K562 (cell line): ENCODE results near the gene PRKG2. TPM values are rescaled to one million over a fixed set of nuclear protein-coding genes. Genes with fewer than 3 reads are reported as not detected.

Experiments used
- ATAC-seq: fragments of 200-7000 bp; cut with Tn5 transposase; 3 replicates; pipeline ENCODE4 v1.9.1; 2020; ENCODE audit warnings: moderate library complexity
- BruUV-seq: library from RNA; stranded (reverse); fragments of 400-500 nt; replicated peaks from 2 replicates; lab custom pipeline; 2021; lab: Mats Ljungman, UMichigan
- CTCF ChIA-PET: fragments of 300-600 bp; formaldehyde crosslinking; extraction: SDS; loops from one replicate; lab custom pipeline; 2021; ENCODE audit warnings: low intra/inter-chr PET ratio; lab: Yijun Ruan, JAX
- POLR2A ChIA-PET: fragments of 300-600, 350-650 bp; sonication (Branson Sonifier 250); formaldehyde crosslinking; extraction: SDS; loops from one replicate; lab custom pipeline; 2021; ENCODE audit warnings: antibody characterized with exemption, inconsistent platforms; lab: Yijun Ruan, JAX
- DNase-seq, 4 experiments: peaks; one replicate each; pipeline versions ENCODE4 v3.0.0 to v3.0.0-alpha.2; 2011 to 2018; ENCODE audit warnings: low spot score in 3 of 4, mixed read lengths in 3 of 4; ENCODE audit errors: extremely low read depth in 1 of 4
- FAIRE-seq: peaks from 2 replicates; lab custom pipeline; 2011; peaks lifted over from hg19 to GRCh38; lab: Jason Lieb, UNC
- H2AFZ ChIP-seq: 2 replicates; pipeline ENCODE4 v1.6.0; 2011; ENCODE audit warnings: low read depth, low read length, control low read depth, inconsistent platforms
- H3K27ac ChIP-seq: fragments of 200-600 bp; 3 replicates; pipeline ENCODE4 v1.8.0; 2011; ENCODE audit warnings: low read depth, mild to moderate bottlenecking, control low read depth, inconsistent platforms, low read length, moderate library complexity, mixed read lengths; ENCODE audit errors: extremely low read depth
- H3K27me3 ChIP-seq, 2 experiments: fragments of 300-600 bp in 1 of 2; 2 replicates in 1 of 2; 3 replicates in 1 of 2; pipeline versions ENCODE4 v1.6.0 to v1.8.0; 2011; ENCODE audit warnings: inconsistent platforms in 2 of 2, low read length in 2 of 2, mild to moderate bottlenecking in 1 of 2, mixed read lengths in 1 of 2, moderate library complexity in 1 of 2; ENCODE audit not compliant: control insufficient read depth in 2 of 2, insufficient read depth in 2 of 2
- H3K36me3 ChIP-seq: fragments of 300-600 bp; 3 replicates; pipeline ENCODE4 v1.8.0; 2011; ENCODE audit warnings: mild to moderate bottlenecking, low read length, inconsistent platforms; ENCODE audit not compliant: control insufficient read depth, insufficient read depth
- H3K4me1 ChIP-seq, 2 experiments: fragments of 200-600 bp in 1 of 2; replicated peaks in 1 of 2; 2 replicates in 1 of 2; 3 replicates in 1 of 2; pipeline versions ENCODE4 v1.5.1 to v1.8.0; 2011; ENCODE audit warnings: inconsistent platforms in 2 of 2, low read length in 2 of 2, mild to moderate bottlenecking in 1 of 2, mixed read lengths in 1 of 2, moderate library complexity in 1 of 2; ENCODE audit not compliant: control insufficient read depth in 2 of 2, insufficient read depth in 2 of 2
- H3K4me2 ChIP-seq: 2 replicates; pipeline ENCODE4 v1.6.1; 2011; ENCODE audit warnings: low read length, control low read depth, inconsistent platforms, mixed read lengths; ENCODE audit not compliant: insufficient read depth
- H3K4me3 ChIP-seq: fragments of 200-600 bp; sonication (generic), shearing (Covaris generic); 2 replicates; pipeline ENCODE4 v1.5.1; 2016; ENCODE audit warnings: control low read depth, inconsistent platforms
- H3K79me2 ChIP-seq: fragments of 200-600 bp; 3 replicates; pipeline ENCODE4 v1.8.0; 2011; ENCODE audit warnings: low read length, inconsistent platforms; ENCODE audit not compliant: control insufficient read depth, insufficient read depth
- H3K9ac ChIP-seq, 2 experiments: 2 replicates each; pipeline versions ENCODE4 v1.6.0 to v1.6.1; 2011; ENCODE audit warnings: low read depth in 2 of 2, low read length in 2 of 2, control low read depth in 1 of 2, inconsistent platforms in 1 of 2, mild to moderate bottlenecking in 1 of 2, mixed read lengths in 1 of 2; ENCODE audit not compliant: insufficient read depth in 1 of 2
- H3K9me1 ChIP-seq: one replicate; pipeline ENCODE4 v1.6.0; 2011; ENCODE audit warnings: inconsistent platforms, mild to moderate bottlenecking, low read length, moderate library complexity; ENCODE audit not compliant: control insufficient read depth, insufficient read depth
- H3K9me3 ChIP-seq: replicated peaks from 2 replicates; pipeline ENCODE4 v1.5.1; 2011; ENCODE audit warnings: low read depth, low read length, inconsistent platforms; ENCODE audit not compliant: control insufficient read depth, insufficient read depth
- H4K20me1 ChIP-seq: replicated peaks from 2 replicates; pipeline ENCODE4 v1.6.1; 2011; ENCODE audit warnings: low read length, inconsistent platforms, mixed read lengths; ENCODE audit not compliant: control insufficient read depth, insufficient read depth
- CCNT2 ChIP-seq: IDR thresholded peaks from 2 replicates; pipeline ENCODE4 v1.6.1; 2011; ENCODE audit warnings: borderline replicate concordance, low read depth, mild to moderate bottlenecking, moderate library complexity, mixed read lengths, low read length; ENCODE audit not compliant: insufficient read length; ENCODE audit errors: extremely low read depth
- HDGF ChIP-seq: fragments of 450-650 bp; IDR thresholded peaks from 2 replicates; pipeline ENCODE4 v1.6.1; 2016
- LARP7 ChIP-seq: fragments of 450-650 bp; IDR thresholded peaks from 2 replicates; pipeline ENCODE4 v1.6.1; 2016
- ZBTB43 ChIP-seq: sonication (generic); formaldehyde crosslinking; IDR thresholded peaks from 2 replicates; pipeline ENCODE4 v1.8.0; 2023; ENCODE audit warnings: mild to moderate bottlenecking, missing genetic modification reagents
- WGBS: fragments of 100-300 bp; shearing (Covaris generic); methylation state at CpG from one replicate; pipeline ENCODE4 v1.1.6; 2016; ENCODE audit warnings: low coverage, mixed read lengths; ENCODE audit not compliant: insufficient coverage; ENCODE audit errors: missing lambda C conversion rate; 5-methylcytosine and 5-hydroxymethylcytosine counted together
- in situ Hi-C: fragments of 300-500 bp; cut with MboI; formaldehyde crosslinking; loops from 4 replicates; pipeline ENCODE4 v1.15.0; 2018; ENCODE audit warnings: inconsistent platforms, mixed read lengths
- intact Hi-C: fragments of 100-400 bp; cut with micrococcal nuclease; formaldehyde crosslinking; loops from 2 replicates; pipeline ENCODE4 v1.14.2; 2022
- polyA plus RNA-seq, 8 experiments: library from polyadenylated mRNA; depleted of rRNA in 4 of 8; stranded (reverse) in 5 of 8; unstranded in 3 of 8; fragments of >200 nt; fragmentation: Nextera tagmentation in 2 of 8; fragmentation: Illumina TruSeq in 1 of 8; extraction: Ambion mirVana in 2 of 8; extraction: Trizol in 1 of 8; gene quantifications; 2 replicates each; pipeline versions ENCODE4 v1.2.1 to v1.2.3, GENCODE V29; 2011 to 2014; ENCODE audit warnings: inconsistent platforms in 1 of 8, missing spikeins in 1 of 8
- total RNA-seq, 7 experiments: library from RNA; depleted of rRNA in 6 of 7; stranded (reverse); fragments of >200 nt in 6 of 7; fragmentation: Illumina TruSeq in 2 of 7; extraction: Trizol in 2 of 7; gene quantifications; 2 replicates each; pipeline versions ENCODE4 v1.2.1 to v1.2.3, GENCODE V29; 2011 to 2021; ENCODE audit warnings: low replicate concordance in 1 of 7
- TF ChIP-seq, protein P1 (sequence below): fragments of 450-650 bp; formaldehyde crosslinking; IDR thresholded peaks from 2 replicates; pipeline ENCODE4 v1.4.0; 2022; ENCODE audit warnings: missing genetic modification characterization

The PRKG2 gene
- total and polyA plus RNA-seq, 9 of the 15 experiments (the other 6 are each of a cell fraction or from before 2014, with no cell fraction given), result 0.01 to 0.68 (median 0.34) TPM

GRCh38 chr4:81137894-81138293, 77.1 kb downstream of the PRKG2 start:
- no TSS peak for BruUV-seq

More at GRCh38 chr4:81137894-81138293, 77.1 kb downstream of the PRKG2 start:
- Histone ChIP-seq H2AFZ (no peak overlapping the region), H3K9me3 (no peaks in the 10 kb centered on the region), H3K79me2 (no peaks in the 10 kb centered on the region), H3K36me3 (no peaks in the 10 kb centered on the region), H3K4me3 (no peak overlapping the region), H3K4me2 (no peak overlapping the region), H3K27ac (no peak overlapping the region), H4K20me1 (no peaks in the 10 kb centered on the region), H3K27me3 (no peaks in the 10 kb centered on the region), H3K9ac (no peak overlapping the region), H3K9me1 (no peaks in the 10 kb centered on the region), H3K4me1 (no peaks in the 10 kb centered on the region)
- intact Hi-C loops, result no loop called here
- in situ Hi-C loops, result no loop called here
- ChIA-PET CTCF (no interaction called here), POLR2A (interaction anchor here (0.6 kb wide), 1 partner anchor 100 kb away, joined by 3 read pairs; no protein-coding TSS in a partner anchor)
- DNase-seq (no peak), FAIRE-seq (no peak), ATAC-seq (no peak)
- WGBS, result 4% methylated on average over 4 of the region's 4 CpGs
- no peak for TF ChIP-seq CCNT2
- no peak for TF ChIP-seq ZBTB43 (CRISPR knock-in tag)
- no peak for TF ChIP-seq LARP7
- TF ChIP-seq, protein P1, sequence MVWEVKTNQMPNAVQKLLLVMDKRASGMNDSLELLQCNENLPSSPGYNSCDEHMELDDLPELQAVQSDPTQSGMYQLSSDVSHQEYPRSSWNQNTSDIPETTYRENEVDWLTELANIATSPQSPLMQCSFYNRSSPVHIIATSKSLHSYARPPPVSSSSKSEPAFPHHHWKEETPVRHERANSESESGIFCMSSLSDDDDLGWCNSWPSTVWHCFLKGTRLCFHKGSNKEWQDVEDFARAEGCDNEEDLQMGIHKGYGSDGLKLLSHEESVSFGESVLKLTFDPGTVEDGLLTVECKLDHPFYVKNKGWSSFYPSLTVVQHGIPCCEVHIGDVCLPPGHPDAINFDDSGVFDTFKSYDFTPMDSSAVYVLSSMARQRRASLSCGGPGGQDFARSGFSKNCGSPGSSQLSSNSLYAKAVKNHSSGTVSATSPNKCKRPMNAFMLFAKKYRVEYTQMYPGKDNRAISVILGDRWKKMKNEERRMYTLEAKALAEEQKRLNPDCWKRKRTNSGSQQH, result no peak
- no peak for TF ChIP-seq HDGF
